Measurements from ENCODE around the gene ZNF132.
A peak's percentile ranks its signal among the peaks of the same experiment; 100 is the strongest.

ZNF132 gene

DNA sequence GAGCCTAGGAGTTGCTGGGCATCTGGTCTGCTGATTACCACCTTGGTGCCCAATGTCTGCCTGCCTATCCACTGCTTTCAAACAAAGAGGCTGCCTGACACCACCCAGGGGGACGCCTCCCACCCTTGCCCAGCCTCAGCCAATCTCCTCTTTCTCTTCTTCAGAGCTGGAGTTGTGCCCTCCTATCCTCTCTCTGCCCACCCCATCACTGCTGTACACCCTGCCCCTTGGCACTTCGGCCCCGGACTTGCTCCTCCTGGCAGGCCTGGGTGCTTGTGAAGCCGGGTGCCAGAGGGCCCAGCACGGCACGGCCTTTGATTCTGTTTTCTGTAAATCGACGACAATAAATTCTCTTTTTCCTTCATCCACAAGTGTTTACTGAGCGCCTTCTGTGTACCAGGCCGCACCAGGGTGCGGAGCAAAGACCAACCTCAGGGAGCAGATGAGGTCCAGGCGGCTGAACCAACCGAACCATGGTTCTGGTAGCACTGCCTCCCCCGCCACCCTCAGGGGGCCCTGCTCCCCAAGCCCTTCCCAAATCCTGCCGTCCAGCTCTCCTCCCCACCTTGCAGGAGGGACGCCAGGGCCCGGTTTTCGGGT is 39.5 kb downstream of the ZNF132 start:
- H3K36me3 ChIP-seq (ENCODE audit: control insufficient read depth in 2 of 2, insufficient read depth in 1 of 2, low read length in 2 of 2): peaks cover 0 to 7% of the 10 kb centered on the region in 2 experiments; a peak in 2 of 3 replicates
- H3K4me3 ChIP-seq (ENCODE audit: low read depth, low read length): peak overlapping the region; percentile 33
- H3K9me3 ChIP-seq (ENCODE audit: control insufficient read depth, insufficient read depth, low read depth, low read length): no peaks in the 10 kb centered on the region
- CTCF ChIA-PET: no interaction called here
- TF ChIP-seq ZNF24 (tag by site-specific recombination; IDR thresholded peaks at IDR 0.05): no peak
- TF ChIP-seq, protein P1, sequence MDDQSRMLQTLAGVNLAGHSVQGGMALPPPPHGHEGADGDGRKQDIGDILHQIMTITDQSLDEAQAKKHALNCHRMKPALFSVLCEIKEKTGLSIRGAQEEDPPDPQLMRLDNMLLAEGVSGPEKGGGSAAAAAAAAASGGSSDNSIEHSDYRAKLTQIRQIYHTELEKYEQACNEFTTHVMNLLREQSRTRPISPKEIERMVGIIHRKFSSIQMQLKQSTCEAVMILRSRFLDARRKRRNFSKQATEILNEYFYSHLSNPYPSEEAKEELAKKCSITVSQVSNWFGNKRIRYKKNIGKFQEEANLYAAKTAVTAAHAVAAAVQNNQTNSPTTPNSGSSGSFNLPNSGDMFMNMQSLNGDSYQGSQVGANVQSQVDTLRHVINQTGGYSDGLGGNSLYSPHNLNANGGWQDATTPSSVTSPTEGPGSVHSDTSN (CRISPR knock-in tag; IDR thresholded peaks at IDR 0.05): 0 out of 2 replicates have a peak, but pooled peaks have one; percentile 21
- TF ChIP-seq SP2 (tag by site-specific recombination; IDR thresholded peaks at IDR 0.05): peak; percentile 52
- no peak overlapping the region; the same call in 1 of the 2 replicates for H3K27ac ChIP-seq (ENCODE audit: extremely low read depth, low read depth, low read length)
- POLR2A ChIA-PET: interaction anchor here (0.9 to 1.5 kb wide), 4 partner anchors 8 to 38 kb away, joined by 3 to 10 read pairs (median 4); partner anchors contain the start of genes RPS5, ZNF497 and ZNF584
- H3K4me1 ChIP-seq (ENCODE audit: control insufficient read depth, insufficient read depth, low read length): peaks cover 3% of the 10 kb centered on the region; the same call in 1 of the 2 replicates

DNA sequence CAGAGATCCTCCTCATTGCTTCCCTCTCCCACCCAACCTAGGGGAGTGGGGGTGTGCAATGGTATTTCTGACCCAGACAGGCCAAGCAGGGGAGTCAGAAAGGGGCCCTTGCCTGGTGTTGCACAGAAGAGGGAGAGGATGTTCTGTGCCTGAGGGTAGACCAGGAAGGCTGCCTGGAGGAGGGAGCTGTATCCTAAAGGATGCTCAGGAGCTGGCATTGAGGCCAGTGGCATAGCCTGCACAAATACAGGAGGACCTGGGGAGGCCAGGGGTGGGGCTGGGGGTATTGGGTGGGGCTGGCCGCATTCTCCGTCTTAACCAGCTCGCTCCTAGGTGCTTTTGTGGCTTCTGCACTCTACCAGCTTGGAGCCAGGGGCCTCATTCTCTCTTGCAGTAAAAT is 40.0 kb downstream of the ZNF132 start:
- TF ChIP-seq ZNF302 (tag by site-specific recombination; IDR thresholded peaks at IDR 0.05; ENCODE audit: low read depth) (no peak), ZNF132 (tag by site-specific recombination; IDR thresholded peaks at IDR 0.05; ENCODE audit: borderline replicate concordance) (no peak), ZNF510 (tag by site-specific recombination; IDR thresholded peaks at IDR 0.05; ENCODE audit: insufficient replicate concordance) (no peak), PRDM1 (tag by site-specific recombination; IDR thresholded peaks at IDR 0.05) (no peak), ZNF530 (tag by site-specific recombination; IDR thresholded peaks at IDR 0.05; ENCODE audit: low read depth) (no peak), CTCF (tag by site-specific recombination; IDR thresholded peaks at IDR 0.05) (no peak), ZNF830 (tag by site-specific recombination; IDR thresholded peaks at IDR 0.05; ENCODE audit: low read depth) (no peak), ZNF843 (tag by site-specific recombination; IDR thresholded peaks at IDR 0.05) (no peak), ZNF791 (tag by site-specific recombination; IDR thresholded peaks at IDR 0.05) (no peak), ZFP3 (tag by site-specific recombination; IDR thresholded peaks at IDR 0.05; ENCODE audit: low read depth) (no peak), ZNF248 (tag by site-specific recombination; IDR thresholded peaks at IDR 0.05) (no peak), ZBTB1 (tag by site-specific recombination; IDR thresholded peaks at IDR 0.05) (no peak), ZSCAN23 (tag by site-specific recombination; IDR thresholded peaks at IDR 0.05) (no peak)
- Histone ChIP-seq H3K36me3 (ENCODE audit: control insufficient read depth in 2 of 2, insufficient read depth in 1 of 2, low read length in 2 of 2) (peaks cover under 1 to 12% of the 10 kb centered on the region in 2 experiments; a peak in 2 of 3 replicates), H3K9me3 (ENCODE audit: control insufficient read depth, insufficient read depth, low read depth, low read length) (no peaks in the 10 kb centered on the region), H3K4me1 (ENCODE audit: control insufficient read depth, insufficient read depth, low read length) (peaks cover 3% of the 10 kb centered on the region; the same call in 1 of the 2 replicates), H3K4me3 (ENCODE audit: low read depth, low read length) (no peak overlapping the region), H3K27ac (ENCODE audit: extremely low read depth, low read depth, low read length) (no peak overlapping the region)
- CTCF ChIA-PET: no interaction called here
- POLR2A ChIA-PET: interaction anchor here (0.7 to 1.5 kb wide), 5 partner anchors 8 to 183 kb away, joined by 3 to 10 read pairs (median 4); partner anchors contain the start of genes RPS5, ZNF497 and ZNF584

DNA sequence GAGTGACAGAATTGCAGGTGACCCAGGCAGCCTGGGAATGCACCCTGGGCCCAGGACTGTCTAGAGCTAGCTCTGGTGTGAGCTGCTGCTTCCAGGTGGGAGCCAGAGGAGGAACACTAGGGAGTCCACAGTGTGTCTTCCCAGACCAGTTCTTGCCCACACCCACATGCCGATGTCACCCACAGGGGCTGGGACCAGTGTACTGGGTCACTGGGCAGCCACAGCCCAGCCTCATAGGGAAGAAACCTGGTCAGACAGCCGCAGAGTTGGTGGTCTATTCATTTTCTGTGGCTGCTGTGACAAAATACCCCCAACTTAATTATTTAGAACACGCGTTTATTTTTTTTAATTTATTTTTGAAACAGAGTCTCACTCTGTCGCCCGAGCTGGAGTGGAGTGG is 41.4 kb downstream of the ZNF132 start:
- CTCF ChIA-PET: interaction anchor here (0.9 to 1.0 kb wide), 2 partner anchors 10 to 18 kb away, joined by 4 to 5 read pairs; no protein-coding TSS in a partner anchor
- no peak for TF ChIP-seq ZSCAN16 (tag by site-specific recombination; IDR thresholded peaks at IDR 0.05)
- TF ChIP-seq ZNF704 (tag by site-specific recombination; IDR thresholded peaks at IDR 0.05): no peak
- no peak for TF ChIP-seq ZSCAN18 (tag by site-specific recombination; IDR thresholded peaks at IDR 0.05)
- no peak for TF ChIP-seq MYNN (tag by site-specific recombination; IDR thresholded peaks at IDR 0.05; ENCODE audit: borderline replicate concordance)
- no peak for TF ChIP-seq ZBTB26 (tag by site-specific recombination; optimal IDR thresholded peaks at IDR 0.05)
- no peak for TF ChIP-seq SCRT1 (tag by site-specific recombination; IDR thresholded peaks at IDR 0.05; ENCODE audit: borderline replicate concordance)
- no peak for TF ChIP-seq OVOL3 (tag by site-specific recombination; IDR thresholded peaks at IDR 0.05)
- no peak for TF ChIP-seq ZBTB7A (tag by site-specific recombination; IDR thresholded peaks at IDR 0.05; ENCODE audit: low read depth)

More for the DNA sequence above, 41.4 kb downstream of the ZNF132 start:
- H3K36me3 ChIP-seq (ENCODE audit: control insufficient read depth in 2 of 2, insufficient read depth in 1 of 2, low read length in 2 of 2): peaks cover 11 to 26% of the 10 kb centered on the region in 2 experiments
- POLR2A ChIA-PET: interaction anchor here (1.6 kb wide), 1 partner anchor 10 kb away, joined by 4 read pairs; the partner anchor contains the start of gene ZNF584
- no peak overlapping the region for H3K27ac ChIP-seq (ENCODE audit: extremely low read depth, low read depth, low read length)
- H3K4me1 ChIP-seq (ENCODE audit: control insufficient read depth, insufficient read depth, low read length): peaks cover 3% of the 10 kb centered on the region; the same call in 1 of the 2 replicates
- H3K4me3 ChIP-seq (ENCODE audit: low read depth, low read length): no peak overlapping the region
- no peaks in the 10 kb centered on the region for H3K9me3 ChIP-seq (ENCODE audit: control insufficient read depth, insufficient read depth, low read depth, low read length)
